NCI-H526 treated with DMSO at 0.1 percent for 48 hours (cell line): Measurements from ENCODE around the gene ANKRD12.

Experiments
- DNase-seq: peaks from one replicate; lab custom pipeline; 2025; lab: John Stamatoyannopoulos, UW

ANKRD12 gene

GRCh38 chr18:9296233-9297006, 159.8 kb downstream of the ANKRD12 start:
- no peak for DNase-seq

- DNase-seq: no peak
These were observed 160.4 kb downstream of the ANKRD12 start for GRCh38 chr18:9297007-9297393.

GRCh38 chr18:9304388-9305070, 167.9 kb downstream of the ANKRD12 start:
- DNase-seq: no peak

- DNase-seq: no peak
These were observed 182.8 kb downstream of the ANKRD12 start for GRCh38 chr18:9319333-9319732.

GRCh38 chr18:9321017-9321452, 184.5 kb downstream of the ANKRD12 start:
- no peak for DNase-seq

GRCh38 chr18:9321736-9322135, 185.2 kb downstream of the ANKRD12 start:
- DNase-seq: no peak

- DNase-seq: no peak
These were observed 186.2 kb downstream of the ANKRD12 start for GRCh38 chr18:9322744-9323143.

GRCh38 chr18:9323750-9324445, 187.3 kb downstream of the ANKRD12 start:
- DNase-seq: no peak

- no peak for DNase-seq
These were observed 189.1 kb downstream of the ANKRD12 start for GRCh38 chr18:9325716-9326115.

- DNase-seq: no peak
These were observed 192.2 kb downstream of the ANKRD12 start for GRCh38 chr18:9328776-9329175.

GRCh38 chr18:9329471-9329870, 192.9 kb downstream of the ANKRD12 start:
- DNase-seq: no peak

GRCh38 chr18:9330419-9330818, 193.8 kb downstream of the ANKRD12 start:
- no peak for DNase-seq

- peak; percentile 69 for DNase-seq
These were observed 197.1 kb downstream of the ANKRD12 start for GRCh38 chr18:9333441-9334328.

GRCh38 chr18:9334329-9334972, 197.9 kb downstream of the ANKRD12 start, which contains the start of gene TWSG1:
TWSG1 (plus strand) TSS chr18:9334773; CDS start chr18:9337230, 2,457 bp downstream.
- DNase-seq: peak; percentile 75

- DNase-seq: no peak
These were observed 198.6 kb downstream of the ANKRD12 start for GRCh38 chr18:9334973-9335696.
